Mucosa of rectum (tissue), 2 donors: ENCODE results near the gene CAMK2B.
"Not testable (repeated sequence)": the region's sequence is repeated elsewhere in the genome, so short reads cannot be mapped to it uniquely, and the experiment has no call there.

Source experiments
- H3K27ac ChIP-seq, 2 donors: one replicate each; pipeline ENCODE4 v1.7.0; 2013; ENCODE audit warnings: inconsistent platforms in 2 of 2, low read depth in 2 of 2, low read length in 2 of 2
- H3K27me3 ChIP-seq, 2 donors: one replicate each; pipeline ENCODE4 v1.7.0; 2013; ENCODE audit warnings: low read length in 2 of 2; ENCODE audit not compliant: control insufficient read depth in 2 of 2, insufficient read depth in 2 of 2
- H3K36me3 ChIP-seq, 2 donors: one replicate each; pipeline ENCODE4 v1.7.0; 2013; ENCODE audit warnings: low read length in 2 of 2; ENCODE audit not compliant: control insufficient read depth in 2 of 2, insufficient read depth in 2 of 2
- H3K4me1 ChIP-seq, 2 donors: one replicate each; pipeline ENCODE4 v1.7.0; 2013; ENCODE audit warnings: low read length in 2 of 2, mild to moderate bottlenecking in 1 of 2; ENCODE audit not compliant: control insufficient read depth in 2 of 2, insufficient read depth in 2 of 2
- H3K4me3 ChIP-seq, 2 donors: one replicate each; pipeline ENCODE4 v1.7.0; 2013; ENCODE audit warnings: low read length in 2 of 2
- H3K9ac ChIP-seq, 2 donors: one replicate each; pipeline ENCODE4 v1.7.0; 2013; ENCODE audit warnings: low read length in 2 of 2, low read depth in 1 of 2, mild to moderate bottlenecking in 1 of 2
- H3K9me3 ChIP-seq, 2 donors: one replicate each; pipeline ENCODE4 v1.7.0; 2013; ENCODE audit warnings: low read length in 2 of 2; ENCODE audit not compliant: control insufficient read depth in 2 of 2
- donor health status: healthy.
- donor health status: Normal muscosa, but diverticular disease.

Gene CAMK2B

DNA sequence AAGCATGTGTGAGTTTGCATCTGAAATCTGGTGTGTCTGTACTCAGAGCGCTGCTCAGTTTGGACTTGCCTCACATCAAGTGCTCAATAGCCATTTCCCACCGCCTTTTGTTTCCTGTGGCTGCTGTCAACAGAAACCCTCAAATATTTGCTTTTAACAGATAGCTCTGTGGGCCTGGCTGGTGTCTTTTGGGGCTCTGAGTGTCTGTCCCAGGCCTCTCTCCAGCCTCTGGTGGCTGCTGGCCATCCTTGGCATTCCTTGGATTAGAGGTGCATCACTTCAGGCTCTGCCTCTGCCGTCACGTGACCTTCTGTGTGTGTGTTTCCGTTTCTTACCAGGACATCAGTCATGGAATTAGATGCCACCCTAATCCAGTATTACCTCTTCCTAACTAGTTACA, 115.3 kb downstream of the CAMK2B start:
- Histone ChIP-seq H3K36me3 (peaks cover 62 to 72% of the 10 kb centered on the region in 2 donors), H3K9ac (no peak overlapping the region)

DNA sequence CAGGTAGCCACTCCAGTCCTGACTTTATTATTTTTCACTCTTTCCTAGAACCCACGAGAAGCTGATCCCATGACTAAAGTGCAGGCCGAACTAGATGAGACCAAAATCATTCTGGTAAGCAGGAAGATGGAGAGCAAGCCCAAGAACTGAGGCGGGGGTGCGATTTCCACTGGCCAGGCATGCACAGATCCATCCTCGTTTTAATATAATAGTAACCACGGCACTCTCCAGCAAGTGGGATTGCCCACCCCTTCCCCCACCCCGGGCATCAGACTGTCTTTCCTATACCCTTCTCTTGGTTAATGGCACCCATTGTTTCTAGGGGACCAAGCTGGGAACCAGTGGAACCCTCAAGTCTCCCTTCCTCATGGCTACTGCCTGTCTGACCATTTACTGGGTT, 117.3 kb downstream of the CAMK2B start:
- no peaks in the 10 kb centered on the region for H3K27me3 ChIP-seq
- no peak overlapping the region for H3K27ac ChIP-seq
- H3K4me1 ChIP-seq: no peaks in the 10 kb centered on the region
- no peak overlapping the region for H3K4me3 ChIP-seq
- no peaks in the 10 kb centered on the region for H3K9me3 ChIP-seq
- peaks cover 64 to 72% of the 10 kb centered on the region in 2 donors for H3K36me3 ChIP-seq
- H3K9ac ChIP-seq: no peak overlapping the region

More for the DNA sequence above, 115.3 kb downstream of the CAMK2B start:
- no peak overlapping the region for H3K4me3 ChIP-seq
- H3K9me3 ChIP-seq: no peaks in the 10 kb centered on the region
- H3K27ac ChIP-seq: no peak overlapping the region
- H3K27me3 ChIP-seq: no peaks in the 10 kb centered on the region
- no peaks in the 10 kb centered on the region for H3K4me1 ChIP-seq

DNA sequence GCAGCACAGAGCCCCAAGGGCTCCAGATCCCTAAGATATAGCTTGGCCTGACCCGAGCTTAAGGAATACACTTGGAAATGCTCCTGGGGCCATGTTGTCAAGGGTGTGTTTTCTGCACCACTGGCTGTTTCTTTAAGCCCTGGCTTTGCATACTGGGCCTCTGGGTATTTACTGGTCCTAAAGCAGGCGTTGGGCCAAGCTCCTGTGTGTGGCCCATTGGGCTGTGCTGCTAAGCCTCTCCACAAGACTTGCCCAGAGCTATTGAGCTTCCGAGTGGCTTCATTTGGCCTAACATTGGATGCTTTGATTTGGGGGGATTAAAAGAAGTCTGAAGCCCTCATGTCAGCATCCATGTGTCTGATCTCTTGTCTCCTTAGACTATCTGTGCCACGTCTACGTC, 119.4 kb downstream of the CAMK2B start:
- H3K4me1 ChIP-seq: peaks cover 6 to 9% of the 10 kb centered on the region in 2 donors
- no peak overlapping the region for H3K27ac ChIP-seq
- no peaks in the 10 kb centered on the region for H3K27me3 ChIP-seq
- no peak overlapping the region for H3K4me3 ChIP-seq
- H3K36me3 ChIP-seq: peaks cover 54 to 58% of the 10 kb centered on the region in 2 donors
- no peaks in the 10 kb centered on the region for H3K9me3 ChIP-seq
- no peak overlapping the region for H3K9ac ChIP-seq

DNA sequence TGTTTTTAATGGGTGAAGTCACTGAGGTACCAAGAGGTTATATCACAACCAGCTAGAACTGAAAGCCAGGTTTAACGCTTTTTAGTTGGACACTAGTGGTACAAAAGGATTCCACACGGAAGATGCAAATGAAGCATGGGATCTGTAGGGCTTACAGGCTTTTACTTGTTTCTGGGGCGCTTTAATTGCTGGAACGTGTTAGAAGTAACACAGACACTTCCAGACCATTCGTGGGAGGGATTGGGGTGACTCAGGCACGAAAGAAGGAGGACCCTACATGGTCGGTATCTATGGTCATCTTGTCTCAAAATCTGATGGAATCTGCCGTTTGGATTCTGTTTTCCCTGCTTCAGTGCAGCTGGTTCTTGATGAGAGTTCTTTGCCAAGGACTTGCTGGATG, 123.6 kb downstream of the CAMK2B start:
- H3K4me1 ChIP-seq: peaks cover 6 to 9% of the 10 kb centered on the region in 2 donors
- H3K9me3 ChIP-seq: no peaks in the 10 kb centered on the region
- H3K9ac ChIP-seq: peak overlapping the region in 1 of 2 donors; percentile 90
- no peak overlapping the region for H3K27ac ChIP-seq
- H3K4me3 ChIP-seq: peak overlapping the region; percentile 93 to 97
- peaks cover 20 to 22% of the 10 kb centered on the region in 2 donors for H3K36me3 ChIP-seq
- H3K27me3 ChIP-seq: peaks cover 0 to 4% of the 10 kb centered on the region in 2 donors

DNA sequence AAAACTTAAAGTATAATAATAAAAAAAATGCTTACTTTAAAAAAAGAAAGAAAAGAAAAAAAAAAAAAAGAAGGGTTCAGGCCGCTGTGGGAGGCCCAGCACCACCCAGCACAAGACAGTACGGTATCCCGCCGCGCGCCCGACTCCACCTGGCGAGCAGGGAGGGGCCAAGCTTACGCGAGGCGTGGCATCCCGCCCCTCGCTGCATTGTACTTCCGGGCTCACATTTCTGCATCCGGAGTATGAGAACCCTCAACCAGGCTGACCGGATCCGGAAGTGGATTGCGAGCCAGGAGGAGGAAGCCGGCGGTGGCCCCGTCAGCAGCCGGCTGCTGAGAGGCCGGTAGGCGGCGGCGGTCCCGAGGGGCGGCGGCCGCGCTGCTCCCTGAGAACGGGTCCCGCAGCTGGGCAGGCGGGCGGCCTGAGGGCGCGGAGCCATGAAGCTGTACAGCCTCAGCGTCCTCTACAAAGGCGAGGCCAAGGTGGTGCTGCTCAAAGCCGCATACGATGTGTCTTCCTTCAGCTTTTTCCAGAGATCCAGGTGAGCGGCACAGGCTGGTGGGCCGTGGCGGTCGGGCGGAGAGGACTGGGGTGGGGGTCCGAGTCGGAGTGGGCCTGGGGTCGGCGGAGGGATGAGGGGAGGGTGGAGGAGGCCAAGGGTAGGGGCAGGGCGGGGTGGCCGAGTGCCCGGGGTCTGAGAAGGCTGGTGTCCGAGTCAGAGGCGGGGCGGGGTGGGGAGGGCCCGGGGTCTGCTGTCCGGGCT, 124.5 kb downstream of the CAMK2B start, which contains the start of gene YKT6:
TSS of gene YKT6 (plus strand) at position 280 of the 763 bp plus-strand sequence. CDS start at position 438, 158 bp downstream.
- peaks cover 11 to 13% of the 10 kb centered on the region in 2 donors for H3K36me3 ChIP-seq
- H3K27ac ChIP-seq: peak within 1 kb of the TSS; percentile 77 to 80
- peak within 1 kb of the TSS; percentile 93 to 97 for H3K4me3 ChIP-seq
- peaks cover 6 to 9% of the 10 kb centered on the region in 2 donors for H3K4me1 ChIP-seq
- peaks cover 0 to 4% of the 10 kb centered on the region in 2 donors for H3K27me3 ChIP-seq
- H3K9me3 ChIP-seq: no peaks in the 10 kb centered on the region
- H3K9ac ChIP-seq: peak within 1 kb of the TSS; percentile 88 to 90

DNA sequence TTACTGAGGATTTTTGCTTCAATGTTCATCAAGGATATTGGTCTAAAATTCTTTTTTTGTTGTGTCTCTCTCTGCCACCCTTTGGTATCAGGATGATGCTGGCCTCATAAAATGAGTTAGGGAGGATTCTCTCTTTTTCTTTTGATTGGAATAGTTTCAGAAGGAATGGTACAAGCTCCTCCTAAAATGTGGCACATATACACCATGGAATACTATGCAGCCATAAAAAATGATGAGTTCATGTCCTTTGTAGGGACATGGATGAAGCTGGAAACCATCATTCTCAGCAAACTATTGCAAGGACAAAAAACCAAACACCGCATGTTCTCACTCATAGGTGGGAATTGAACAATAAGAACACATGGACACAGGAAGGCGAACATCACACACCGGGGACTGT, 125.2 kb downstream of the CAMK2B start:
- H3K9ac ChIP-seq, H3K4me3 ChIP-seq: not testable (repeated sequence)

DNA sequence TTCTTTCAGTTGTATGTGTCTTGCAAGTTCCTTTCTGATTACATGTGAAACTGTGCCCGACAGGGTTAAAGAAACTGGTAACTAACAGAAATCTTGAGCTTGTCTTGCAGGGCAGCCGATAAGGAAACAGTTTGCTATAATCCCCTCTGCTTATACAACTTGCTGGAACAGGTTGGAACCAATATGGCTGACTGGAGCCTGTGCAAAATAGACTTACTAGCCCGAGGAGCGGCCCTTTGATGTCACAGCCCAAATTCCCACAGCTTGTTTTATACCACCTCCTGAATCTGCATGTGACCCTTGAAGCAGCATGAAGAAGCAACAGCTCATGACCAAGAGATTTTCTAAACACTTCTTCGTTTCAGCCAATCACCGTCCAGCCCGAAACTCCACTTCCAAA, 127.9 kb downstream of the CAMK2B start:
- Histone ChIP-seq H3K4me3 (no peak overlapping the region), H3K36me3 (no peaks in the 10 kb centered on the region), H3K27me3 (peaks cover 0 to 4% of the 10 kb centered on the region in 2 donors), H3K4me1 (peaks cover 6 to 9% of the 10 kb centered on the region in 2 donors), H3K9me3 (no peaks in the 10 kb centered on the region), H3K27ac (no peak overlapping the region), H3K9ac (no peak overlapping the region)

More for the DNA sequence above, 125.2 kb downstream of the CAMK2B start:
- not testable (repeated sequence) for H3K27ac ChIP-seq, H3K36me3 ChIP-seq, H3K9me3 ChIP-seq, H3K27me3 ChIP-seq, H3K4me1 ChIP-seq

- Histone ChIP-seq H3K4me1 (peaks cover 0 to under 1% of the 10 kb centered on the region in 2 donors), H3K27ac (no peak overlapping the region), H3K9me3 (no peaks in the 10 kb centered on the region), H3K4me3 (no peak overlapping the region), H3K36me3 (no peaks in the 10 kb centered on the region), H3K9ac (no peak overlapping the region), H3K27me3 (peaks cover 0 to 8% of the 10 kb centered on the region in 2 donors)
Observed at GRCh38 chr7:44196450-44196872, 128.9 kb downstream of the CAMK2B start.

DNA sequence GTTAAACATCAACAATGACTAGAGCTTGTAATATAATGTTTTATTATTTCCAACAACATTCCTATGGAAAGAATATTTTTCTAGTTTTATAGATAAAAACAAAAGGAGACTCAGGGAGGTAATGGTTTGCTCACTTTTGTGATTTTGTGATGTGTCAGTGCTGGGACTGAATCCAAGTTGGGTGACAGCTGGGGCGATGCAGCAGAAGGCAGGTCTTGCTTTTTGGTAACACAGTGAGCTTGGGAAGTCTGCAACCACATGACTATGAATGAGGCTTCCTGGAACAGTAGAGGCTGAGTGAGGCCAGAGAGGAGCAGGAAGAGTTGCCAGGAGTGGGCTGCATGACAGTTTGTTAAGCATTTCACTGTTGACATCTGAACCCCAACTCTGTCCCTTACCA, 129.5 kb downstream of the CAMK2B start:
- Histone ChIP-seq H3K9ac (no peak overlapping the region), H3K4me3 (no peak overlapping the region), H3K4me1 (no peaks in the 10 kb centered on the region), H3K36me3 (no peaks in the 10 kb centered on the region), H3K27me3 (peaks cover 0 to 8% of the 10 kb centered on the region in 2 donors), H3K9me3 (no peaks in the 10 kb centered on the region), H3K27ac (no peak overlapping the region)

DNA sequence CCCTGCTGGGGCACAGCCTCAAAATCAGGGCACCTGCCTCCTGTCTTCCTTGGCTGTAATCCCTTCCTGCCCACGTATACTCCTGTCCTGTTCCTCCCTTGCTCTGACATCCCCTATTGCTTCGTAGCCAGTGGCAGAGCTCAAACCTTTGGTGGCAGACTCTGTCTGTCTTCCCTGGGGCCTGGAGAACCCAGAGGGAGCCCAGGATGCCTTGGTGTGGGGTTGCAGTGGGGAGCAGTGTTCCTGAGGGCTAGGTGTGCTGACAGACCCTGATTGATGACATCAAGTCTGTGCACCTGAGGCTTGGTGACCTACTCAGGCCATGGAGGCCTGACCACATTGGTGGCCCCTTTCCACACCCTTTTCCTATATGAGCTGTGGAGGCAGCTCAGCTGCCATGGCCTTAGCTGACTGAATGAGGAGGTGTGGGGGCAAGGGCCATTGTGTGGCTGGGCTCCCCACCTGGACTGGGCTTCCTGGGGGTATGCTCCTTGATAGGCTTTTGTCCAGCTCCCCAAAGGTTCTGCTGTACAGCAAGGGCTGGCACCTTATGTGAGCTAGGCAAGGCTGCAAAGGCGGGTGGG, 130.7 kb downstream of the CAMK2B start:
- Histone ChIP-seq H3K36me3 (no peaks in the 10 kb centered on the region), H3K9ac (no peak overlapping the region), H3K27ac (no peak overlapping the region), H3K9me3 (no peaks in the 10 kb centered on the region), H3K27me3 (peaks cover 0 to 8% of the 10 kb centered on the region in 2 donors), H3K4me1 (no peaks in the 10 kb centered on the region), H3K4me3 (no peak overlapping the region)
